Right lung (tissue), 5 donors: ENCODE data around the gene MAPKAP1. TPM values are rescaled to one million over a fixed set of nuclear protein-coding genes. Genes with fewer than 3 reads are reported as not detected.
"Not testable (repeated sequence)": the region's sequence is repeated elsewhere in the genome, so short reads cannot be mapped to it uniquely, and the experiment has no call there.

Experiments used
- DNase-seq, 2 donors: peaks; one replicate each; pipeline ENCODE4 v3.0.0-alpha.2; 2013
- polyA plus RNA-seq, 5 donors: library from polyadenylated mRNA; unstranded; fragments of 120-200 nt; gene quantifications; one replicate each; pipeline versions ENCODE4 v1.2.1 to v1.2.3, GENCODE V29; 2013; ENCODE audit warnings: inconsistent platforms in 1 of 5, low replicate concordance in 1 of 5; ENCODE audit not compliant: insufficient read length in 5 of 5, insufficient read depth in 1 of 5

MAPKAP1 gene
- polyA plus RNA-seq, 5 donors: 55.7 to 66.6 (median 60.1) TPM

DNA sequence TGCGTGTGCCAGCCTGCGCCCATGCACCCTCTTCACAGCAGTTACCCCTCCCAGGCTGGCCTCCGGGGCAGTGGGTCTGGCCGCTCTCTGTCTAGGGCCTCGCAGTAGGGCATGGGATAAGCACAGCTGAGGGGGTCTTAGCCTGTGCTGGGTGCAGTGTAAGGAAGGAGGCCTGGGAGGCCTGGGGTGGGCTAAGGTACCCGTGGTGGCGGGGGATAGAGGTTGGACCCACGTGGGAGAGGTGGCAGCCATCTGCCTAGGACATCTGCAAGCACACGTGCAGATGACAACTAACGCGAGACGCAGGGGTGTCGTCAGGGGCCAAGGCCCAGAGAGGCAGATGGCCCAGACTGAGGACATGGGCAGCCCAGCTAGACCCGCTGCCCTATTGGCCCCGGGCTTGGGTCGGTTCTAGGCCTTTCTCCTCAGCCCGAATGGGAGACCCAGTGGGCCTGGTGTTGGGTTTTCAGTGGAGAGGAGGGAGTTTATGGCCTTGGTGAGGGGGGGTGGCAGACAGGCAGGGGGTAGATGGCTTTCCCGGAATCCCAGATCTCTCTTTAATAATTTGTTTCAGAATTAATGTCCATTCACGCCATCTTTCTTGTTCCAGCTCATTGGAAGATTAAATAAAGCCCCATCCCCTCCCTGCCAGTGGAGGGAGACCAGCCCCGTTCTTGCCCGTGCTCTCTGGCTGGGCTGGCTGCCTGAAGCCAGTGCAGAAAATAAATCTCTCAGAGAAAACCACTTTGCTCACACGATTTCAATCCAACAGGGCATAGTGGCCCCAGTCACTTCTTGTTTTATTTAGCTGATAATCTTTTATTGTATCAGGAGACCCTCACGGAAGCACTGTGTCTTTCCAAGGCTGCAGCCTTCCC is 291.2 kb downstream of the MAPKAP1 start:
- DNase-seq: no peak

- no peak for DNase-seq
Measured at GRCh38 chr9:125413579-125413978, 293.4 kb downstream of the MAPKAP1 start.

DNA sequence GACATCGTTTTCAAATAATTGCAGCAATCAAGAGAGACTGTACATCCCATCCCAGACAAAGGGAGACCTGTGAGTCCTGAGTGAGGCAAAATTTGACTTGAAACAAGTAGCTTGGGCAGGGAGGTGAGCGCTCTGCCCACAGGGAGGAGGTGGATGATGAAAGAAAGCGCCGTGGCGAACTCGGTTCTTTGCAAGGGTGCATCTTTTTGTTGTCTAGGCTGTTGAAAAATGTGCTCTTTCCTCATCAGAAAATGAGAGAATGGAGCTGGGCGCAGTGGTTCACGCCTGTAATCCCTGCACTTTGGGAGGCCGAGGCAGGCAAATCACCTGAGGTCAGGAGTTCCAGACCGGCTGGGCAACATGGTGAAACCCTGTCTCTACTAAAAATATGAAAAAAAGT is 294.8 kb downstream of the MAPKAP1 start:
- DNase-seq: no peak

- DNase-seq: no peak
Measured at GRCh38 chr9:125411171-125411756, 295.7 kb downstream of the MAPKAP1 start.

GRCh38 chr9:125410522-125410894 is 296.5 kb downstream of the MAPKAP1 start:
- no peak for DNase-seq

- DNase-seq: no peak
Measured at GRCh38 chr9:125409637-125410521, 297.1 kb downstream of the MAPKAP1 start.

GRCh38 chr9:125409217-125409636 is 297.8 kb downstream of the MAPKAP1 start:
- DNase-seq: no peak

GRCh38 chr9:125407974-125408900 is 298.8 kb downstream of the MAPKAP1 start:
- DNase-seq: peak; percentile 73 to 79

- DNase-seq: no peak
Measured at GRCh38 chr9:125407432-125407973, 299.5 kb downstream of the MAPKAP1 start.

DNA sequence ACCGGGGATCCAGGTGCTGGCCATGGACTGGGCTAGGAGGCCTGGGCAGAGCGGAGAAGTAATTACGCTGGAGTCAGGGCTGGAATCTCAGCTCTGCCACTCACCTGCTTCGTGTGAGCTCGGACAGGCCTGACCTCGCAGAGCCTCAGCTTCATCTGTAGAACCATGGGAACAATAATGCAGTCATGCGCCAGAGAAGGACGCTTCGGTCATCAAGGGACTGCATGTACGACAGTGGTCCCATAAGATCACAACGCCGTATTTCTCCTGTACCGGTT is 300.3 kb downstream of the MAPKAP1 start:
- no peak for DNase-seq

DNA sequence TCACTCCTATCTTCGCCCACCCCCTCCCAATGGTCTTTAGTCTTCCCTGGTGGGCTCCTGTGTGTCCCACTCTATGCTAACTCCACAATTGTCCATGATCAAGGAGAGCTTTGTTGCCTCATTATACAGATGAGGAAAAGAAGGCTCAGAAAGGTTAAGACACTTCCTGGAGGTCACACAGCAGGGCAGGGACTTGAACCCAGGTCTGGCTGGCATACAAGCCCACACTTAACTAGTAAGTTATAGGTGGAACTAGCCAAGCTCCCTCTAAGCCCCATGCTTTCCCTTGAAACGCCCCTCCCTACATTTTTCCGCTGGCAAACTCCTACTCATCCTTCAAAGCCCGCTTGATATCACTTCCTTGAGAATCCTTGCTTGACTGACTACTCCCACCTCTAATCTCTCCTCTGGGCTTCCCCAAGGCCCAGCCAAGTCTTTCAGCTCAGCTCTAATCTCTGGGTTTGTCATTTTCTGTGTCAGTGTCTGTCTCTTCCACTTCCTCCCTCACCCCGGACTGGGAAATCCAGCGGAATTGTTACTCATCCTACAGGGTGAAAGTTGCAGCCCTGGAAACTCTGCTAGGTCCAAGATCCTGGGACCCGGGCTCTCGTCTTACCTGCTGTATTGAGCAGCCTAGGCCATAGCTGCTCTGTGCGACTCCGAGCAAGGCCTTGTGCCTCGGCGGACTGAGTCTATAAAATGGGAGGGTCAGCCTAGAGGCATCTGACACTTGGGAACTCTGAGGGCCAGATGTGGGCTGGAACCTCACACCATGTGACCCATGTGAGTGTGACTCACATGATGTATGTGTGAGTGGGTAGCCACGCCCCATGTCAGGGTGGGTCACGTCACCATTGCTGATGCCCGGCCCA is 300.8 kb downstream of the MAPKAP1 start:
- no peak for DNase-seq

- no peak for DNase-seq
Measured at GRCh38 chr9:125404733-125405132, 302.3 kb downstream of the MAPKAP1 start.

- no peak for DNase-seq
Measured at GRCh38 chr9:125400725-125401716, 306.0 kb downstream of the MAPKAP1 start.

- DNase-seq: not testable (repeated sequence)
Measured at GRCh38 chr9:125400232-125400631, 306.8 kb downstream of the MAPKAP1 start.

GRCh38 chr9:125399666-125400065 is 307.3 kb downstream of the MAPKAP1 start:
- no peak for DNase-seq

- no peak for DNase-seq
Measured at GRCh38 chr9:125399165-125399564, 307.8 kb downstream of the MAPKAP1 start.

DNA sequence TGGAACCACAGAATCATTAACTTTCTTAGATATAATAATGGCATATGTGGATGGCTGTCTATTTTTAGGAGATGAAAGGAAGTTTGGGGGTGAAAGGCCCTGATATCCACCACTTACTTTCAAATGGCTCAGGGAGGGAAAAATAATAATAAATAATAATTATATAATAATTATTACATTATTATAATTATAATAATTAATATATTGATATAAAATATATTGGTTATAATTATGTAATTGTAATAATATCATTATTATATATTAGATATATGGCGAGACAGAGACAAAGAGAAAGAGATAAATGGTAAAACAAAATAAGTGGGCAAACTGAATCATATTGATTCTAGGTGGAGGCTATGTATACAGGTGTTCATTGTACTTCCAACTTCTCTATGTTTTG is 308.8 kb downstream of the MAPKAP1 start:
- DNase-seq: no peak

- no peak for DNase-seq
Measured at GRCh38 chr9:125397736-125398135, 309.3 kb downstream of the MAPKAP1 start.

- no peak for DNase-seq
Measured at GRCh38 chr9:125396799-125397198, 310.2 kb downstream of the MAPKAP1 start.
